ENCODE data around the gene AZIN2. TPM values are rescaled to one million over a fixed set of nuclear protein-coding genes. Genes with fewer than 3 reads are reported as not detected.

AZIN2 gene
- total RNA-seq, 2 experiments from 2014 or later: 2.5 TPM

DNA sequence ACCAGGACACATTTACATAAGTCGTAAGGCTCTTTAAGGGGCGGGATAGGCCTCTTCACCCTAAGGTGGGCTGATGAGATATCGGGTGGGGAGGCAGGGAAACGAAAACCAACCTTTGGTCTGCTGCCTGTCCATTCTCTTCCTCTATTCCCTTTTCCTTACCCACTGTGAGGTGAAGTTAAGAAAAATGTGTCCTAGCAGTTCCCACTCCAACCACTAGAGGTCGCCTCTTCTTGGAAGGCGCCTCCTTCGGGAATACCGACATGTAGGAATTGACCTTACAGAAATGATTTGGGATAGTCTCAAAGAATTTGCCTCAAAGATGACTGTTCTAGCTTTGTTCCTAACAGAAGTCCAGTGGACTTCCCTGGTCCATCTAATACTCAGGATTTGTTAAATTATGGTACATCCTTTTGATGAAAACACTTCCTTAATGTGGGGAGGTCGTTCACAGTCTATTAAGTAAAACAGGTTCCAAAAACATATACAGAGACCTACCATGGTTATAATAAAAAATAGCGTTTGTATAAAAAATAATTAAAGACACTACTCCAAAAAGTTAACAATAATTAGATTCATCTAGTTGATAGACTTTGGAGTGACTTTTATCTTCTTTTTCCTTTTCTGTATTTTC is 14.1 kb downstream of the AZIN2 start:
- Mint-ChIP-seq H3K4me3 (no peak overlapping the region), H3K27ac (no peak overlapping the region), H3K4me1 (ENCODE audit: low read depth) (peaks cover 36% of the 10 kb centered on the region), H3K9me3 (peaks cover 2% of the 10 kb centered on the region), H3K36me3 (ENCODE audit: low read depth) (no peaks in the 10 kb centered on the region), H3K27me3 (no peaks in the 10 kb centered on the region)
- intact Hi-C loops (cut with micrococcal nuclease): no loop called here
- DNase-seq: no peak
- ChIA-PET CTCF (interaction anchor here (0.8 to 5.4 kb wide), 29 partner anchors 9 to 271 kb away, joined by 3 to 59 read pairs (median 4); partner anchors contain the start of genes AZIN2, RNF19B and TRIM62), POLR2A (interaction anchor here (1.0 kb wide), 1 partner anchor 10 kb away, joined by 3 read pairs; no protein-coding TSS in a partner anchor)
- TF ChIP-seq CTCF (IDR thresholded peaks at IDR 0.05): peak; percentile 100
- no peak for ATAC-seq

DNA sequence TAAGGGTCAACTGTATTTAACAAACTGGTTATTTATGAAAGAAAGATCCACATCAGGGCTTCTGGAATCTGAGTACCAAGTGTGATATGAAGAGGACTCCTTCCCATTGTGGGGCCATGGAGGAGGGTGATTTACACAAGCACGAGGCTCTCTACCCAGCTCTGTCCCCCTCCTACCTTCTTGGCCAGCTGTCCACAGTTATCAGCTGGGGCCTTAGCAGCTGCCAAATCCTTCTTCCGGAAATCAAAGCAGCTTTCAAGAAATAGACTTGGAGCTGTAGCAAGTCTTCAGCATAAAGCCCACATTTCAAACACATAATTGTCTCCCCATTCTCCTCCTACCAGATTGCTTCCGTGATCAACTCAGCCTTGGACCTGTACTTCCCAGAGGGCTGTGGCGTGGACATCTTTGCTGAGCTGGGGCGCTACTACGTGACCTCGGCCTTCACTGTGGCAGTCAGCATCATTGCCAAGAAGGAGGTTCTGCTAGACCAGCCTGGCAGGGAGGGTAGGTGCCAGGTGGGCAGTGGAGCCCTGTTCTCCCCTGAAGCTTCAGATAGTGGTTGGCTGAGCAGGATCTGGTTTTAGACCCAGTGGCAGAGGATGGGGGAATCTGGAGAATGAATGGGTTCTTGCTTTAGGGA is 15.5 kb downstream of the AZIN2 start:
- H3K27me3 Mint-ChIP-seq: no peaks in the 10 kb centered on the region
- TF ChIP-seq CTCF (IDR thresholded peaks at IDR 0.05): no peak
- H3K9me3 Mint-ChIP-seq: peaks cover 2% of the 10 kb centered on the region
- H3K27ac Mint-ChIP-seq: peak overlapping the region; percentile 52
- intact Hi-C loops (cut with micrococcal nuclease): no loop called here
- no peaks in the 10 kb centered on the region for H3K36me3 Mint-ChIP-seq (ENCODE audit: low read depth)
- peaks cover 43% of the 10 kb centered on the region for H3K4me1 Mint-ChIP-seq (ENCODE audit: low read depth)
- no peak overlapping the region for H3K4me3 Mint-ChIP-seq
- DNase-seq (no peak), ATAC-seq (no peak)
- POLR2A ChIA-PET: interaction anchor here (0.8 kb wide), 1 partner anchor 16 kb away, joined by 3 read pairs; no protein-coding TSS in a partner anchor
- CTCF ChIA-PET: interaction anchor here (1.0 to 5.4 kb wide), 15 partner anchors 12 to 220 kb away, joined by 3 to 59 read pairs (median 4); no protein-coding TSS in a partner anchor

- ATAC-seq: no peak
- ChIA-PET CTCF (interaction anchor here (1.0 to 5.4 kb wide), 5 partner anchors 12 to 221 kb away, joined by 4 to 59 read pairs (median 10); no protein-coding TSS in a partner anchor), POLR2A (no interaction called here)
- no peak for TF ChIP-seq CTCF (IDR thresholded peaks at IDR 0.05)
- peaks cover 43% of the 10 kb centered on the region for H3K4me1 Mint-ChIP-seq (ENCODE audit: low read depth)
- H3K4me3 Mint-ChIP-seq: no peak overlapping the region
- DNase-seq: no peak
- no peaks in the 10 kb centered on the region for H3K36me3 Mint-ChIP-seq (ENCODE audit: low read depth)
- H3K27me3 Mint-ChIP-seq: no peaks in the 10 kb centered on the region
- H3K9me3 Mint-ChIP-seq: peaks cover 2% of the 10 kb centered on the region
- intact Hi-C loops (cut with micrococcal nuclease): no loop called here
- H3K27ac Mint-ChIP-seq: peak overlapping the region; percentile 92
These were observed 16.2 kb downstream of the AZIN2 start for GRCh38 chr1:33097137-33097611.

DNA sequence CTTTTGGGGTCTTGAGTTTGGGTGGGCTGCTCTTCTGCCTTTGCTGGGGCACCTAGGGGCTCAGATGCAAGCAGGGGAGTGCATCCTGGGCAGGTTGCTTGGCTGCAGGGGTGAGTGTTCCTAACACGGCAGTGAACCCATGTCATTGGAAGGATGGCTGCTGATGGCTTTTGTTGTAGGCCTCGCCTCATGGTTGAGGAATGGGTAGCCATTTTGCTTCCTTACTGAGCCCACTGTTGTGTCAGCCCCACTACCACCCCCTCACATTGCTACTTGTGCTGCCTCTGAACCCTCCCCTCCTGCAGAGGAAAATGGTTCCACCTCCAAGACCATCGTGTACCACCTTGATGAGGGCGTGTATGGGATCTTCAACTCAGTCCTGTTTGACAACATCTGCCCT is 16.8 kb downstream of the AZIN2 start:
- Mint-ChIP-seq H3K9me3 (peaks cover 2% of the 10 kb centered on the region), H3K36me3 (ENCODE audit: low read depth) (no peaks in the 10 kb centered on the region), H3K4me3 (no peak overlapping the region), H3K27ac (peak overlapping the region; percentile 92), H3K4me1 (ENCODE audit: low read depth) (peaks cover 43% of the 10 kb centered on the region), H3K27me3 (no peaks in the 10 kb centered on the region)
- intact Hi-C loops (cut with micrococcal nuclease): loop anchor here (2.0 kb wide), 1 partner anchor 29 kb away; no protein-coding TSS in a partner anchor
- DNase-seq (no peak), ATAC-seq (no peak)
- POLR2A ChIA-PET: interaction anchor here (1.0 kb wide), 1 partner anchor 17 kb away, joined by 4 read pairs; the partner anchor contains the start of gene AZIN2
- CTCF ChIA-PET: interaction anchor here (1.7 to 5.4 kb wide), 3 partner anchors 10 to 222 kb away, joined by 6 to 59 read pairs (median 24); no protein-coding TSS in a partner anchor
- TF ChIP-seq CTCF (IDR thresholded peaks at IDR 0.05): no peak
